Panc1 (cell line): ENCODE measurements around the gene CDK19. TPM values are rescaled to one million over a fixed set of nuclear protein-coding genes. Genes with fewer than 3 reads are reported as not detected.

Source experiments
- ATAC-seq: fragments of 200-7000 bp; cut with Tn5 transposase; 2 replicates; pipeline ENCODE4 v1.9.1; 2020; ENCODE audit warnings: mild to moderate bottlenecking, moderate library complexity
- BruUV-seq: library from RNA; stranded (reverse); fragments of 400-500 nt; replicated peaks from 2 replicates; lab custom pipeline; 2021; lab: Mats Ljungman, UMichigan
- CTCF ChIA-PET: fragments of 300-600 bp; sonication (Branson Sonifier 250); formaldehyde crosslinking; loops from one replicate; lab custom pipeline; 2022; ENCODE audit warnings: antibody characterized with exemption; lab: Charles Lee
- POLR2A ChIA-PET: fragments of 300-600 bp; sonication (Branson Sonifier 250); formaldehyde crosslinking; loops from one replicate; lab custom pipeline; 2022; ENCODE audit warnings: antibody characterized with exemption; lab: Charles Lee
- DNase-seq: peaks from one replicate; pipeline ENCODE4 v3.0.0-alpha.2; 2010; ENCODE audit warnings: low read depth, low spot score
- H3K27ac ChIP-seq: 2 replicates; pipeline ENCODE4 v1.5.1; 2011; ENCODE audit warnings: mild to moderate bottlenecking, low read length, inconsistent platforms
- H3K27me3 ChIP-seq: fragments of 200-500 bp; sonication (Bioruptor generic); 2 replicates; pipeline ENCODE4 v1.6.0; 2014; ENCODE audit warnings: low read length, inconsistent platforms; ENCODE audit not compliant: control insufficient read depth, insufficient read depth
- H3K36me3 ChIP-seq: fragments of 200-500 bp; sonication (Bioruptor generic); 2 replicates; pipeline ENCODE4 v1.5.1; 2014; ENCODE audit warnings: inconsistent platforms, mild to moderate bottlenecking, low read length, moderate library complexity; ENCODE audit not compliant: control insufficient read depth, insufficient read depth
- H3K4me1 ChIP-seq: 2 replicates; pipeline ENCODE4 v1.5.1; 2011; ENCODE audit warnings: inconsistent platforms, mild to moderate bottlenecking, low read length, moderate library complexity; ENCODE audit not compliant: control insufficient read depth, insufficient read depth
- H3K4me3 ChIP-seq, 2 experiments: 2 replicates each; pipeline ENCODE4 v1.5.1; 2011 to 2012; ENCODE audit warnings: low read depth in 2 of 2, low read length in 2 of 2, mild to moderate bottlenecking in 2 of 2, inconsistent platforms in 1 of 2, moderate library complexity in 1 of 2
- H3K9me3 ChIP-seq: fragments of 200-500 bp; sonication (Bioruptor generic); 2 replicates; pipeline ENCODE4 v1.5.1; 2014; ENCODE audit warnings: low read depth, mild to moderate bottlenecking, inconsistent platforms, low read length, moderate library complexity; ENCODE audit not compliant: control insufficient read depth, insufficient read depth
- CTCF ChIP-seq: fragments of 450-650 bp; IDR thresholded peaks from 2 replicates; pipeline ENCODE4 v1.5.1; 2017; ENCODE audit warnings: mild to moderate bottlenecking
- POLR2AphosphoS5 ChIP-seq: IDR thresholded peaks from 2 replicates; pipeline ENCODE4 v1.6.1; 2012; ENCODE audit warnings: mild to moderate bottlenecking, low read depth, low read length, moderate library complexity
- REST ChIP-seq, 2 experiments: IDR thresholded peaks; 2 replicates each; pipeline ENCODE4 v1.6.1; 2011 to 2012; ENCODE audit warnings: low read depth in 2 of 2, control low read depth in 1 of 2, low read length in 1 of 2, mild to moderate bottlenecking in 1 of 2, moderate library complexity in 1 of 2; ENCODE audit not compliant: insufficient read depth in 1 of 2
- SIN3A ChIP-seq: IDR thresholded peaks from 2 replicates; pipeline ENCODE4 v1.6.1; 2012; ENCODE audit warnings: low read depth, mild to moderate bottlenecking, low read length, moderate library complexity, borderline replicate concordance; ENCODE audit not compliant: insufficient read depth
- TCF7L2 ChIP-seq: IDR thresholded peaks from 2 replicates; pipeline ENCODE4 v1.6.1; 2011; ENCODE audit warnings: mild to moderate bottlenecking, low read depth, low read length, inconsistent platforms
- in situ Hi-C: cut with HindIII; loops from 2 replicates; pipeline ENCODE4 v1.10.0; 2016; ENCODE audit warnings: low sequenced_read_pairs, low pct_unique_long_range_greater_than_20kb
- intact Hi-C: fragments of 100-400 bp; cut with micrococcal nuclease; formaldehyde crosslinking; loops from one replicate; pipeline ENCODE4 v1.10.0; 2022; ENCODE audit not compliant: unreplicated experiment
- total RNA-seq: library from RNA; stranded (reverse); gene quantifications from one replicate; pipeline ENCODE4 v1.2.1, GENCODE V29; 2021; ENCODE audit not compliant: unreplicated experiment

The CDK19 gene
- total RNA-seq, 1 experiment from 2014 or later, result 48.4 TPM

- Histone ChIP-seq H3K36me3 (no peaks in the 10 kb centered on the region), H3K27me3 (no peaks in the 10 kb centered on the region), H3K4me3 (no peak overlapping the region), H3K27ac (no peak overlapping the region), H3K4me1 (no peaks in the 10 kb centered on the region), H3K9me3 (no peaks in the 10 kb centered on the region)
- BruUV-seq, result no TSS peak
- ATAC-seq (no peak), DNase-seq (no peak)
- TF ChIP-seq CTCF (no peak), SIN3A (no peak), TCF7L2 (no peak), POLR2AphosphoS5 (no peak), REST (IDR thresholded peaks at IDR 0.05; ENCODE audit: insufficient read depth in 1 of 2, low read depth in 2 of 2, low read length in 1 of 2) (no peak)
- intact Hi-C loops (no loop called here), in situ Hi-C loops (no loop called here)
- ChIA-PET POLR2A (no interaction called here), CTCF (interaction anchor here (0.7 kb wide), 1 partner anchor 85 kb away, joined by 5 read pairs; no protein-coding TSS in a partner anchor)
Observed at GRCh38 chr6:110596354-110596753, 218.9 kb downstream of the CDK19 start.

- Histone ChIP-seq H3K4me3 (no peak overlapping the region), H3K36me3 (no peaks in the 10 kb centered on the region), H3K4me1 (no peaks in the 10 kb centered on the region), H3K9me3 (no peaks in the 10 kb centered on the region), H3K27me3 (no peaks in the 10 kb centered on the region), H3K27ac (no peak overlapping the region)
- no peak for TF ChIP-seq REST (IDR thresholded peaks at IDR 0.05; ENCODE audit: insufficient read depth in 1 of 2, low read depth in 2 of 2, low read length in 1 of 2)
- TF ChIP-seq TCF7L2, result no peak
- TF ChIP-seq CTCF, result no peak
- no peak for TF ChIP-seq POLR2AphosphoS5
- TF ChIP-seq SIN3A, result no peak
- no TSS peak for BruUV-seq
- ATAC-seq, result no peak
- in situ Hi-C loops (no loop called here), intact Hi-C loops (no loop called here)
- DNase-seq, result no peak
- ChIA-PET POLR2A (no interaction called here), CTCF (no interaction called here)
Observed at GRCh38 chr6:110595112-110595511, 220.2 kb downstream of the CDK19 start.
